Activated naive CD4-positive, alpha-beta T cell treated with anti-CD3 and anti-CD28 coated beads, Interleukin-2, amount 50 U/mL, for 72 hours (primary cell): ENCODE data around the gene ZNF276. TPM values are rescaled to one million over a fixed set of nuclear protein-coding genes. Genes with fewer than 3 reads are reported as not detected.
A peak's percentile ranks its signal among the peaks of the same experiment; 100 is the strongest.
"Not testable (repeated sequence)": the region's sequence is repeated elsewhere in the genome, so short reads cannot be mapped to it uniquely, and the experiment has no call there.

Experiments used
- ATAC-seq, 2 donors: fragments of 150-1000 bp; cut with Tn5 transposase; 2 replicates each; pipeline ENCODE4 v1.10.0; 2021; ENCODE audit warnings: mild to moderate bottlenecking in 2 of 2, moderate library complexity in 2 of 2
- DNase-seq, 2 donors: peaks; one replicate each; pipeline ENCODE4 v3.0.0; 2021 to 2022; ENCODE audit warnings: low spot score in 2 of 2
- H3K27ac Mint-ChIP-seq, 2 donors: one replicate each; pipeline ENCODE4 v1.8.0; 2022; ENCODE audit warnings: mild to moderate bottlenecking in 2 of 2, mixed read lengths in 2 of 2
- H3K36me3 Mint-ChIP-seq, 2 donors: one replicate each; pipeline ENCODE4 v1.8.0; 2022; ENCODE audit warnings: mixed read lengths in 2 of 2
- H3K9me3 Mint-ChIP-seq, 2 donors: one replicate each; pipeline ENCODE4 v1.8.0; 2022; ENCODE audit warnings: mixed read lengths in 2 of 2
- total RNA-seq, 2 donors: library from RNA; stranded (reverse); gene quantifications; one replicate each; pipeline ENCODE4 v1.2.3, GENCODE V29; 2022

The ZNF276 gene
- total RNA-seq, 2 donors from 2014 or later = 18.1 to 28.3 TPM

- Mint-ChIP-seq H3K36me3 (peaks cover 9 to 17% of the 10 kb centered on the region in 2 donors), H3K27ac (no peak overlapping the region), H3K9me3 (no peaks in the 10 kb centered on the region)
- DNase-seq = no peak
- ATAC-seq = no peak
These were observed 27.2 kb upstream of the ZNF276 start for GRCh38 chr16:89693931-89694783.

- peaks cover 8 to 17% of the 10 kb centered on the region in 2 donors for H3K36me3 Mint-ChIP-seq
- ATAC-seq, DNase-seq, H3K9me3 Mint-ChIP-seq: not testable (repeated sequence)
- peak overlapping the region in 1 of 2 donors; percentile 68 for H3K27ac Mint-ChIP-seq
These were observed 26.6 kb upstream of the ZNF276 start for GRCh38 chr16:89694784-89695085.

- peaks cover 3 to 11% of the 10 kb centered on the region in 2 donors for H3K36me3 Mint-ChIP-seq
- H3K9me3 Mint-ChIP-seq = no peaks in the 10 kb centered on the region
- no peak for ATAC-seq
These were observed 26.1 kb upstream of the ZNF276 start for GRCh38 chr16:89695086-89695874.

GRCh38 chr16:89695875-89696669 is 25.3 kb upstream of the ZNF276 start:
- H3K9me3 Mint-ChIP-seq = no peaks in the 10 kb centered on the region
- H3K36me3 Mint-ChIP-seq = peaks cover 0 to 6% of the 10 kb centered on the region in 2 donors
- ATAC-seq = no peak
- DNase-seq = no peak
- H3K27ac Mint-ChIP-seq = peak overlapping the region in 1 of 2 donors; percentile 35

More at GRCh38 chr16:89695086-89695874, 26.1 kb upstream of the ZNF276 start:
- peak overlapping the region in 1 of 2 donors; percentile 68 for H3K27ac Mint-ChIP-seq
- no peak for DNase-seq

GRCh38 chr16:89696670-89697128 is 24.6 kb upstream of the ZNF276 start:
- no peak for ATAC-seq
- DNase-seq = no peak

GRCh38 chr16:89697161-89697615 is 24.1 kb upstream of the ZNF276 start:
- DNase-seq (no peak), ATAC-seq (no peak)
- Mint-ChIP-seq H3K36me3 (peaks cover 0 to 6% of the 10 kb centered on the region in 2 donors), H3K27ac (peak overlapping the region in 1 of 2 donors; percentile 35), H3K9me3 (no peaks in the 10 kb centered on the region)

More at GRCh38 chr16:89696670-89697128, 24.6 kb upstream of the ZNF276 start:
- Mint-ChIP-seq H3K36me3 (peaks cover 0 to 6% of the 10 kb centered on the region in 2 donors), H3K9me3 (no peaks in the 10 kb centered on the region), H3K27ac (peak overlapping the region in 1 of 2 donors; percentile 35)

GRCh38 chr16:89697616-89698331 is 23.6 kb upstream of the ZNF276 start:
- H3K9me3 Mint-ChIP-seq = no peaks in the 10 kb centered on the region
- ATAC-seq = no peak

GRCh38 chr16:89698717-89699116 is 22.6 kb upstream of the ZNF276 start:
- not testable (repeated sequence) for H3K27ac Mint-ChIP-seq, H3K9me3 Mint-ChIP-seq, H3K36me3 Mint-ChIP-seq, ATAC-seq, DNase-seq

More at GRCh38 chr16:89697616-89698331, 23.6 kb upstream of the ZNF276 start:
- no peak for DNase-seq
- Mint-ChIP-seq H3K27ac (no peak overlapping the region), H3K36me3 (peaks cover 0 to 6% of the 10 kb centered on the region in 2 donors)

- not testable (repeated sequence) for H3K36me3 Mint-ChIP-seq, DNase-seq, H3K9me3 Mint-ChIP-seq, ATAC-seq
- peak overlapping the region in 1 of 2 donors; percentile 64 for H3K27ac Mint-ChIP-seq
These were observed 21.7 kb upstream of the ZNF276 start for GRCh38 chr16:89699629-89700099.

GRCh38 chr16:89700100-89700648 is 21.2 kb upstream of the ZNF276 start:
- Mint-ChIP-seq H3K9me3 (no peaks in the 10 kb centered on the region), H3K27ac (peak overlapping the region; percentile 64 to 85), H3K36me3 (no peaks in the 10 kb centered on the region)
- ATAC-seq (peak; percentile 34 to 54), DNase-seq (peak; percentile 96 to 99)

GRCh38 chr16:89700649-89701424 is 20.5 kb upstream of the ZNF276 start:
- Mint-ChIP-seq H3K36me3 (no peaks in the 10 kb centered on the region), H3K27ac (peak overlapping the region; percentile 64 to 85), H3K9me3 (no peaks in the 10 kb centered on the region)
- ATAC-seq = peak; percentile 27 to 46
- peak in 1 of 2 donors; percentile 64 for DNase-seq

- Mint-ChIP-seq H3K36me3 (no peaks in the 10 kb centered on the region), H3K9me3 (no peaks in the 10 kb centered on the region), H3K27ac (peak within 1 kb of the TSS; percentile 64 to 72)
- ATAC-seq (peak; percentile 74 to 78), DNase-seq (peak; percentile 98 to 99)
These were observed 19.6 kb upstream of the ZNF276 start, which contains the start of gene SPATA2L for GRCh38 chr16:89701425-89702406. Gene SPATA2L, minus strand, starts transcription at chr16:89701705. Its CDS starts 473 bp downstream, at chr16:89701232.

- H3K27ac Mint-ChIP-seq = no peak overlapping the region
- DNase-seq (no peak), ATAC-seq (no peak)
- H3K36me3 Mint-ChIP-seq = no peaks in the 10 kb centered on the region
- no peaks in the 10 kb centered on the region for H3K9me3 Mint-ChIP-seq
These were observed 17.1 kb upstream of the ZNF276 start for GRCh38 chr16:89704281-89704680.

- H3K9me3 Mint-ChIP-seq = no peaks in the 10 kb centered on the region
- no peak overlapping the region for H3K27ac Mint-ChIP-seq
- no peak for DNase-seq
- no peak for ATAC-seq
- H3K36me3 Mint-ChIP-seq = no peaks in the 10 kb centered on the region
These were observed 16.3 kb upstream of the ZNF276 start for GRCh38 chr16:89705006-89705405.
